Measurements from ENCODE around the gene CCDC146.
A peak's percentile ranks its signal among the peaks of the same experiment; 100 is the strongest.
"Not testable (repeated sequence)": the region's sequence is repeated elsewhere in the genome, so short reads cannot be mapped to it uniquely, and the experiment has no call there.

Gene CCDC146

DNA sequence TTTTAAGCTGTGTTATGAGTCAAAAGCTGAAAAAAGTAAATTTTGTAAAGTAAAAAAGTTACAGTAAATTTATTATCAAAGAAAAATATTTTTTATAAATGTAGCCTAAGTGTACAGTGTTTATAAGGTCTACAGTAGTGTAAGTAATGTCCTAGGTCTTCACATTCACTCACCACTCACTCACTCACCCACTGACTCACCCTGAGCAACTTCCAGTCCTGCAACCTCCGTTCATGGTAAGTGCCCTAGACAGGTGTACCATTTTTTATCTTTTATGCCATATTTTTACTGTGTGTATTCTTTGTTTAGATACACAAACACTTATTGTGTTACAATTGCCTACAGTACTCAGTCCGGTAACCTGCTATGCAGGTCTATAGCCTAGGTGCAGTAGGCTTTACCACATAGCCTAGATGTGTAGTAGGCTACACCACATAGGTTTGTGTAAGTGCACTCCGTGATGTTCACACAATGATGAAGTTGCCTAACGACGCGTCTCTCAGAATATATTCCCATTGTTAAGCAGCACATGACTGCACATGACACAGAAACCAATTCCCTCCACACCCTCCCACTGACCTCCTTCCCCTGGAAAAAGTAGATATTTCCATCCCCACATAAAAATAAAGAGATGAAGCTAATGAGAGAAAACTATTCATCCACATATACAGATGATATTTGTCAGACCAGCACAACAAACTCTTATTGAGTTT is 122.0 kb downstream of the CCDC146 start:
- no peak for DNase-seq (ENCODE audit: low spot score)

DNA sequence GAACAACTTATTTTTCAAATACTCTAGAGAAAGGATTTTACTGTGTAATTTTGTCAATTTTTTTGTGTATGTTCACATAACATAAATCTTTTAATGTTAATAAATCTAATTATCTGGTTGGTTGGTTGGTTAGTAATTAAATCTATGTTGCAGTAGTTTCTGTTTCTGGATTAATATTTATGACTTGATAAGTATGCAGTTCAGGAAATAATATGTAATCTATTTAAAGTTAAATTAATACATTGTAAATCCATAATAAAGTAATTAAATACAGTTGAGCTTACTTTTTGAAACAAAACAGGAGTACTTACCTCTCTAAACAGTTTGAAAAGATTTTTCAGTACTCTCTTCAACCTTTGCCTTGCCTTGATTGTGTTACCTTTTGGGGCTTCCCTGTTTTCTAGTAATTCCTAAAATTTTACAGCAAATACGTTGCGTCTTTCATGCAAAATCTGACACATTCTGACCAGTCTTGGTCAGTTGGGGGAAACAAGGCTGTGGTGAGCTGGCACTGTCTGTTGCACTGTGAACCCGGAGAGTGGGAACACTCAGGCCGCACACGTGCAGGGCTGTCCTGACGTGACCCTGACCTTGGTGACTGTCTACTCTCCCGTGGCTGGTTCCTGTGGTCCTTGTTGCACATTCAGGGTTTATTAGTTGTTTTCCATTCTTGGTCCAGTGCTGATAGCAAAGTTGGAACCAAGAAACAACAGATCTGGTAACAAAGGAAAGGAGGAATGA is 122.8 kb downstream of the CCDC146 start:
- no peak for DNase-seq (ENCODE audit: low spot score)

DNA sequence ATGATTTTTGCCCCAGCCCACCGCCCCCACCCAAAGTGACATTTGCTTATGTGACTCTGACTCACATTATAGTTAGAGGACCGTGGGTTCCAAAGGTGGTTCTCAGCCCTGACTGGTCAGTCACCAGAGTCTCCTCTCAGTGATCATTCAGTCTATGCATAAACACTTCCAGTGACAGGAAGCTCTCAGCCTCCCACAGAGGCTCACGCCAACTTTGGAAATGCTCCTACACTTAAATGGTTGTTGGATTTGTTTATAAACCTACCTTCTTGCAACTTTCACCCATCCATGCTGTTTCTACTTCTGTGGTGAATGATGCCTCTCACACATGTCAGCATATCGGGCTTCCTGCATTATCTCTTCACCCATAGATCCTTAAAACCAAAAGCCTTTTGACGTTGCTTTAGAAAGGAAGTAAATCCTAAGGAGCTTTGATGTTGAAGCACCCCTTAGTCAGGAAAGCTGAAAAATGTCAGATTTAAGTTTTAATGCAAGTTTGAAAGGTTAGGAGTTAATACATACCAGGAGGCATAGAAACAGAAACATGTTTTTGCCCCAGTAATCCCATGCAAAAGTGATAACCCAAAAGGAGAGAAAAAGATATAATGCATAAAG is 123.7 kb downstream of the CCDC146 start:
- no peak for DNase-seq (ENCODE audit: low spot score)

DNA sequence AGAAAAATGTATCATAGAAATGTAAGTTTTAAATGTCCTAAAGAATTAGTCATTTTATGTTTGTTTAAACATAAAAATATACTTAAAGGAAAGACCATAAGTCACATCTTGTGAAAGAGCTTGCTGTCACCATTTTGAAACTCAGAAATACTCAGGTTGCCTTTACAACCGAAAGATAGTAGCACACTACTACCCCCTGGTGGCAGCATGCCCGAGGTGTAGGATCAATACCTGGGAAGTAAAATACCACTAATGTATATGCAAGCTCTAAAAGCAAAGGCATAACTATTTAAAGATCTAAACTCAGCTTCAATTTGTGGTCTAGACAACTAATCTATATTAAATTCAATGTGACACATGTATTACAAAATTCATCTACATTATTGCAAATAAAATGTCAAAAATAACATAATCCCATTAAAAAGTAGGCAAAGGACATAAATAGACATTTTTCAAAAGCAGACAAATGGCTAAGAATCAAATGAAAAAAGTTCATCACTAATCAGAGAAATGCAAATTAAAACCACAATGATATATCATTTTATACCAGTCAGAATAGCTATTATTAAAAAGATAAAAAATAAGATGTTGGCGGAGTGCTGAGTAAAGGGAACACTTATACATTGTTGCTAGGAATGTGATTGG is 124.9 kb downstream of the CCDC146 start:
- peak; percentile 70 for DNase-seq (ENCODE audit: low spot score)

DNA sequence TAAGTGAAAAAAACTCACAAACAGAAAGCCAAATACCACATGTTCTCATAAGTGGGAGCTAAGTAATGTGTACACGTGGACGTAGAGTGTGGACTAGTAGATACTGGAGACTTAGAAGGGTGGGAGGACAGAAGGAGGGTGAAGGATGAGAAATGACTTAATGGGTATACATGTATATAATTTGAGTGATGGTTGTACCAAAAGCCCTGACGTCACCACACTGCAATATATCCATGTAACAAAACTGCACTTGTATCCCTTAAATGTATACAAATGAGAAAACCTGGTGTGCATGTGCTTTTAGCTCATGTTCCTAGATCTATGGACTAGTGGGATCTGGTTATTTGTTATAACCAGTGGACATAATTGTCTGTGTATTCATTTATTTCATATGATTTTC is 125.7 kb downstream of the CCDC146 start:
- no peak for DNase-seq (ENCODE audit: low spot score)

DNA sequence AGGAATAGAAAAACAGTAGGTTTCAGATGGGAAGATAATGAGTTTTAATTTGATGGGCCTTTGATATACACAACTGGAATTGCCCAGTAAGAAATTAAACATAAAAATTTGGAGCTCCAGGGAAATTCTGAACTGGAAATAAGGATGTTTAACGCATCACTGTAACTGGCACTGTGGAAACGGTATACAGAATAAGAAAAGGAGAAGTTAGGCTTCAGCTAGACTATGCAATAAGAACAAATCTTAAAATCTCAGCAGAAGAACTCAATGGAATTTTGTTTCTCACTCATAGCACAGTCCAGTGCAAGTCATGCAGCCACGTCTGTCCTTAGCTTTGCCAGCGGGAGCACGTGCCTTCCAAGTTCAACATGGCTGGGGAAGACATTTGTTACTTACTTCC is 130.1 kb downstream of the CCDC146 start:
- DNase-seq (ENCODE audit: low spot score), result no peak

DNA sequence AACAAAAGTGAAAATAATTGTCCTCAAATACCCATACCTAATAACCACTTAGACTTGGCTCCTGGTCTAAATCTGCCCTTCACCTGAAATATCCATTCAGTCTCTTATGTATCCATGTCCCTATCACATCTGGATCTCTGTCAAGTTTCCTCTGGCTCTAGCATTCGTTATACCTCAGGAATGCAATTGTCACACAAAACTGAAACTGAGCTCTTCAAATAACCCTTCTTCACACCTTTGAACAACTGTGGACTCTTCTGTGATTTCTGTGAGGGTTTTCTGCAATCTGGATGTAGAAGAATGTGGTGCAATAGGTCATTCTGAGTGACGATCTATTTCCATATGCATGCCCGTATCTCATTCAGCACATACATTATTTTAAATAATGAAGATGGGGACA is 130.7 kb downstream of the CCDC146 start:
- DNase-seq (ENCODE audit: low spot score), result no peak

DNA sequence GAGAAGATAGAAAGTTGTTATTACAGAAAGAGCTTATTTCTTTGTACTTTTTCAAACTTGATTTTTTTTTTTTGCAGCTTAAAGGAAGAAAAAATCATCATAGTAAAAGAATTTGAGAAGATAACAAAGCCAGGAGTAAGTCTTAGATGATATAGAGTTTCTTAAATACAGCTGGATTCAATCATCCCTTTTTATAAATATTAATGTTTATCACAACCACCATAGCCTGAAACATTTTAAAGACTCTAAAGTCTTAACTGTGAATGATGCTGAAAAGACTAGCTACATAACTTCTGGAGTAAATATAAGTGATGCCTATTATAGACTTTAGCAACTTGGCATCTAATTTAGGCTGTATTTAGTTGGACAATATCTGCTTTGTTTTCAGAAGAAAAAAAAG is 132.0 kb downstream of the CCDC146 start:
- no peak for DNase-seq (ENCODE audit: low spot score)

DNA sequence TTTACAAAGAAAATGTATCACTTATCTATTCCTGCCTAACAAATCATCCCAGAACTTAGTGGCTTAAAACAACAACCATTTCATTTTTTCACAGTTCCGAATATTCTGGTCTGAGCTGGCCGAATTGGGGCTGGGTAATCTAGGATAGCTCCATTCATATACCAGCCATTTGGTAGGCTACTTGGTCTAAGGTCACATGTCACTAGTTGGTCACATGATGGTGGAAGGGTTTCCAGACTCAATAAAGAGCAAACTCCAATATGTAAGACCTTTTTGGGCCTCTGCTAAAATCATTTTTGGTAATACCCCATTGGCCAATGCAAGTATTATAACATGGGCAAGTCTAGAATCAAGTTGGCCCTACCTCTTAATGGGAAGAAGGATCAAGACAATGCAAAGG is 132.5 kb downstream of the CCDC146 start:
- DNase-seq (ENCODE audit: low spot score), result no peak

DNA sequence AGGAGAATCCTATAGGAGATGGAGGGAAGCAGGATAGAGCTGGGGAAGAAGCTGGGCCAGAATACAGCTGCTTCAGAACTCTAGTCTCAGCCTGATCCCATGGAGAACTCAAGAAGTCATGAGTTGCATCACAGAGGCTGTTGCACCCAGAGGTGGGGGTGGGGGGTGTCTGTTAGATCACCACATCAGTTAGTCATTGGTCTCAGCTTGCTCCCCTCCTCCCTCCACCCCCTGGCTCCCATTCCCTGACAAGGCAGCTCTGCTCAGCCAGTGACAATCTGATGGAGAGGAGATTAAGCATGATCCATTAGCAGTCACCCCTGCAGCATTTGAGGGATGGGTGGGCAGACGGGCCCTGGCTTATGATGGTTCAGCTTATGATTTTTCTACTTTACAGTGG is 135.6 kb downstream of the CCDC146 start:
- no peak for DNase-seq (ENCODE audit: low spot score)

DNA sequence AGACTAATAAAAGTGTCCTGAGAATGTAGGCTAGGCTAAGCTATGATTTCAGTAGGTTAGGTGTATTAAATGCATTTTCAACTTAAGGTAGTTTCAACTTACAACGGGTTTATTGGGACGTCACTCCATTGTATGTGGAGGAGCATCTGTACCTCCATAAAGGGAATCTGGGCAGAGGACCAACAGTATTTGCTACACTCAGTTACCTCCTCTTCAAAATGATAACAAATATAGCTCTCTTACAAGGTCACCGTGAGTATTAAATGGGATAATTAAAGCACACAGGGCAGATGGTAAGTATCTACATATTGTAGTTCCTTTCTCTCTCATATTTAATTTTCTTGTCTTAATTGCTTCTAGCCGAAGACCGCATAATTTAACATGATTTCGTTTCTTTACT is 136.2 kb downstream of the CCDC146 start:
- DNase-seq (ENCODE audit: low spot score), result no peak

DNA sequence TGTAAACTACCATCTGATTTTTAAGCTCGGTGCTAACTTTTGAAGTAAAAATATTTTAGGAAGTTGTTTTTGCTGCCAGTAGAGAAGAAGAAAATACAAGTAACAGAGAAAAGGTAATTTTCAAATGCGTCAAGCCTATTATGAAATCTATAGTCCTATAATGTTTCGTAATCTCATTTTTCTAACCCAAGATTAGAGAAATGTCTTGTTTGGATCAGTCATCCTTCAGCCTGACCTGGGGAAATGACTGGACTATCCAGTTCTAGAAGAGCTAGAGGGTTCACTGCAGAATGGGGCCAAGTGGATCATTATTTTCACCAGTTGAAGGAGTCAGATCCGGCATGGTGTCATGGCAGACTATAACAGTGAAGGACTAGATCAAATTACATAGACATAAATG is 139.9 kb downstream of the CCDC146 start:
- DNase-seq (ENCODE audit: low spot score), result no peak

DNA sequence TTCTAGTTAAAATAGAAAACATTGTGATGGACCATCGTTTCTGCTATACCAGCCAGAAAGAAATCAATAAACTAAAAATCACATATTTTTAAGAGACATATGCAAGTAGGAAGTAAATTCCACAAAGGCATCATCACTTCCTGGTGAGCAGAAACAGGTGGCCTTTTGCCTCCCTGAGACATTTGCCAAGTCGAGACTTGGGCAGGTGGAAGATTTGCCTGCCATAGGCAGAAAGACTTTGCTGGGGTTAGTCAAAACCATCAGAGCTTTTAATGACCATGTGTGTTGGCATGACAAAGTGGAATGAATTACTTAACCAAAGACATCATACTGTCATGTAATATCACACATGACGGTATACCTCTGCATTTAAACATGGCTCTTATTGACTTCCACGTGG is 143.3 kb downstream of the CCDC146 start:
- DNase-seq (ENCODE audit: low spot score), result no peak

DNA sequence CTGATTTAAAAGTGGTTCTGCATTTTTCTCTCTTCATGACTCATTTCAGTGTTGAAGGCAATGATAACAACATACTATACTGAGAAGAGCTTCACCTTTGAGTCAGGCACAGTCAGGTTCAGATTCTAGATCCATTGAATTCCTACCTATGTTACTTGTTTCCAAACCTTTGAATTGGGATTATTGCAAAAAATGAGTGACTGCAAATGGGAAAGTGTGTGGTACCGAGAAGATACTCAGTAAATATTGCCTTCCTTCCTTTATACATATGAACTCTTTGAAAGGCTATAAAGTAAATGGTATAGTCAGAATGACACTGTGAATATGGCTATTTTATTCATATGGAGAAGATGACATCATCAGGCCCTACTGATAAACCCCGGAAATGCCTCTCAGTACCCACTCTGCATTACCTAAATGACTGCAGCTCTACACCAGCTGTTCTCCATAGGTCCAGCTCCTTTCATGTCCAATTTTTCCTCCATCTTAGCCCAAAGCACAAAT is 143.9 kb downstream of the CCDC146 start:
- no peak for DNase-seq (ENCODE audit: low spot score)

DNA sequence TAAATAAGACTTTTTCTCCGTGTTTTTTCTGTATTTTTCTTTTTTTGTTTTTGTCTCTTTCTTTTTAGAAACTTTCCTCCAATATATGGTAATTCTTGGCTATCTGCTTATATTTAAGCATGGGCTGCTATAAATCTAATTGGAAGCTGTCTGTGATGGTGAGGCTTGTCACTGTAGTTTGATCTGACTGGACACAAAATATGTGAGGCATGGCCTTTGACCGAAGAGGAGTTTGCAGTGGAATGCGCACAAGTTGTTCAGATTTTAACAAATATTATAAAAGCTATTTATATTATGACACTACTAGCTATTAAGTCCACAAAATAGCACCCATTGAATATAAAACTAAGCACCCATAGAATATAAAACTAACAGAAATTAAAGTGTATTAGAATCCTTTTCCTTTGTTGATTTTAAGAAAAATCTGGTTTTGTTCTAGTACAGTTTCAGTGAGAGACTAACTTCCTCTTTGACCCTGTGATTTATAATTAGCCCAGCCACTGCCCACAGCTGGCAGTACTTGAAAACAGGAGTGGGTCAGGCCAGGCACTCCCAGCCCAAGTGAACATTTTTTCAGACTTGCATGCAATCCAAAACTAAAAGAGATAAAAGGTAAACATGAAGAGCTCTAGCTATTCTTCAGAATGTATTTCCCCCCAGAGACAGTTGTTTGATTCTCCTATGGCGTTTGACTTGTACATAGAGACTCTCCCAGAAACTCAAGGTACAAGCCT is 147.1 kb downstream of the CCDC146 start:
- DNase-seq (ENCODE audit: low spot score), result peak; percentile 50

DNA sequence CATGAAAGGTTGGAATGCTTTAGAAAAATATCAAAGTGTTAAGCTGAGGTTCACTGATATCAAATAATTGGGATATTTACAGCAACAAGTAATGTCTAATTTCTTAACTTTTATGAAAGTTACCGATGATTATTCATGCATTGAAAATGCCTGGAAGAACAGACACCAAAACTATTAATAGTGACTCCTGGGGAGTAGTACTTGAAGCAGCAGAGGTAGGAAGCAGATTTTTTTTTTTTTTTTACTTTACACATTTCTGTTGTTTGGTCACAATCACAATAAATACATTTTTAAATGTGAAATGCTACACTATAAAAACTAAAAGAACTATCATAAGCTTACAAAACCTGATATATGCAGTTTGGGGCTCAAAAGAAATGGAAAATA is 147.7 kb downstream of the CCDC146 start:
- no peak for DNase-seq (ENCODE audit: low spot score)

DNA sequence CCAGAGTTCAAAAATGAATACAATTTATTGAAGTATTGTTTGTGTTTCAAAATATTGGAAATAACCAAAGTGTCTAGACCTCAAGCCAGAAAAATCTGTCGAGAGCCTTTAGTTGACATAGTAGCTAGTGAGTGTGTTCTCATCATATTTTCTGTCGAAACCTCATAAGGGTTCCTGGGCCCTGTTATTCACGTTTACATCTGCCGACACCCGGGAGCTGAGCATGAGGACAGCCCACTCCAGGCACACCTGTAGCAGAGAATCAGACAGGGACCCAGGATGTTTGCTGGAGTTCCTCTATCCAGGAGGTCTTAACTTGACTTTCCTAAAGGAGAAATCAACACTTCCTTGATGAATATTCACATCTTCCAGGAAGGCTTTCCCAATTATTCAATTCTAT is 149.4 kb downstream of the CCDC146 start:
- no peak for DNase-seq (ENCODE audit: low spot score)

DNA sequence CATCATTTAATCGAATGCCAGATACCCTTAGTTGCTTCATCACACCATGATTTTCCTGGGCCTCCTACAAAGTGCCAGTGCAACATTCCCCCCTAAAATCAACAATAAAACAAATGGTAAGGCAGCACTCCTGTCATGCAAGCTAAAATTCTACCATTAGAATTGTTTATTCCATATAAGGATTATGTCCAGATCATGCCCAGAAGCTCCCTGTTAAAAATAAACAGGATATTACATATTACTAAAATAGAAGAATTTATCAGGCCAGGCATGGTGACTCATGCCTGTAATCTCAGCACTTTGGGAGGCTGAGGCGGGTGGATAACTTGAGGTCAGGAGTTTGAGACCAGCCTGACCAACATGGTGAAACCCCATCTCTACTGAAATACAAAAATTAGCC is 153.2 kb downstream of the CCDC146 start:
- not testable (repeated sequence) for DNase-seq (ENCODE audit: low spot score)

DNA sequence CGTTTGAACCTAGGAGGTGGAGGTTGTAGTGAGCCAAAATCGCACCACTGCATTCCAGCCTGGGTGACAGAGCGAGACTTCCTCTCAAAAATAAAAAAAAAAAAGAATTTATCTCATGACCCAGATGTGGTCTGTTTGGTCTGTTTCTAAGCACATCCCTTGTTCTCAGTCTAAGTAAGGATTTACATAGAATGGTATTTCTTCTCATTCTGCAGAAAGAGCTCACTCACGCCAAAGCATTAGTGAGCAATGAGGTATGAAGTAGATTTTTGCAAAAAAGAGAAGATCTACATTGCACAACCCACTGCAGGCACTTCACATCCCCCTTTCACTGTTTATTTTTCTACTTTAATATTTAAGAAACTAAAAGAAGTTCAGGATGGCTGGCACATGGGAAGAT is 153.7 kb downstream of the CCDC146 start:
- DNase-seq (ENCODE audit: low spot score), result no peak

DNA sequence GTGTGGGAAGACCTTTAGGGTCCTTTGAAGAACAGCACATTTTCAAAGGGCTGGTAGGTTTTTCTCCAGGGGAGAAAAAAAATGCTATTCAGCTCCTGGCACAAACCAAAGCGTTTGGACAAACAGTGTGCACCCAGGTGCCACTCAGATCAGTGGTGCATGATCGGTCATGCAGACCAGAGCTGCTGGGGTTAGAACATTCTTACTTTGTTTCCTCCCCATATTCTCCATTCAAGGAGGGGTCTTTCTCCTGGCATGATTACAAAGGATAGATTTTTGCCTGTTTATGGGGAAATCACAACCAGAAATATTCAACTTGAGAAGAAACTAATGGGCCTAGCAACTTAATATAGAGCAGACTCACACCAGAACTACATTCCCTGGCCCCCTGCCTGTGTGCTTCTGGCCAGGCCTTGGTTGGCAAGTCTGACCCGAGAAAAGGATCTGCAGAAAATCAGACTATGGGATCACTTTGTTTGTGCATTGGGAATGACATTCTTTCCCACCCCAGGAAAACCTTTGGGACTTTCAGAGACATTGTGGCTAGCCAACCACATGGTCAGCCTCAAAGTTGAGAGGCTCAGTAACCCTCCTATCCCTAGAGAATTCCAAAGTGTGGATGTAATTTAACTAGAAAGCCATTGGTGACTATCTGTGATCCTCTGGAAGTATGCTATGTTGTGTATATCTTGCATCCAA is 159.5 kb downstream of the CCDC146 start:
- peak; percentile 23 for DNase-seq (ENCODE audit: low spot score)

DNA sequence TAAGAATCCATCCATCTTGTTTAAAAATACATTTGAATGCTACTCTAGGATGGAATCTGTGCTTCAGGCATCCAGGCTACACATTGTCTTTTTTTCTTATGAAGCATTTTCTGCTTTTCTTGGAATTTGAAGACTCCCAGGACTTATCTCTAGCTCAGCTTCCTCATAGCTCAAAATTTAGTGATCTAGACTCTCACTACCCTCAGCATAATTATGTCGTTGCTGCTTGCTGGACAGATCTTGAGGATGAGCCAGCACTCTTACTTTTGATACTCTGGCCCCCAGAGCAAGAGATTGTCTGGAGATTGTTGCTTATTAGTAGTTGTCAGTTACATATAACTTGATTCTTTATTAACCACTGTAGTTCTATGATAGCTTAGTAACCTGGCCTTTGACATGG is 160.5 kb downstream of the CCDC146 start:
- DNase-seq (ENCODE audit: low spot score), result no peak

Measured in germinal center (tissue), 1 donor.